Caco-2 (cell line): Measurements from ENCODE around the gene PRLR. TPM values are rescaled to one million over a fixed set of nuclear protein-coding genes. Genes with fewer than 3 reads are reported as not detected.

Source experiments
- BruUV-seq: library from RNA; stranded (reverse); fragments of 400-500 nt; replicated peaks from 2 replicates; lab custom pipeline; 2021; lab: Mats Ljungman, UMichigan
- CTCF ChIA-PET: fragments of 300-600 bp; sonication (Branson Sonifier 250); formaldehyde crosslinking; loops from one replicate; lab custom pipeline; 2022; ENCODE audit warnings: antibody characterized with exemption; lab: Charles Lee
- POLR2A ChIA-PET: fragments of 300-600 bp; sonication (Branson Sonifier 250); formaldehyde crosslinking; loops from one replicate; lab custom pipeline; 2022; ENCODE audit warnings: antibody characterized with exemption; lab: Charles Lee
- DNase-seq, 2 experiments: peaks; one replicate each; pipeline versions ENCODE4 v3.0.0 to v3.0.0-alpha.2; 2020 to 2022
- H3K27me3 ChIP-seq: replicated peaks from 2 replicates; pipeline ENCODE4 v1.6.0; 2011; ENCODE audit warnings: low read length; ENCODE audit not compliant: control insufficient read depth, insufficient read depth
- H3K36me3 ChIP-seq: 2 replicates; pipeline ENCODE4 v1.5.1; 2011; ENCODE audit warnings: low read length; ENCODE audit not compliant: control insufficient read depth, insufficient read depth
- H3K4me1 ChIP-seq: fragments of 250-450 bp; sonication (Bioruptor Pico); 2 replicates; pipeline ENCODE4 v1.5.1; 2020; ENCODE audit warnings: mild to moderate bottlenecking
- H3K4me3 ChIP-seq: 2 replicates; pipeline ENCODE4 v1.5.1; 2011; ENCODE audit warnings: low read depth, mild to moderate bottlenecking, control low read depth, low read length
- H3K9me3 ChIP-seq: fragments of 250-450 bp; sonication (Bioruptor Pico); 2 replicates; pipeline ENCODE4 v1.5.1; 2020; ENCODE audit warnings: mild to moderate bottlenecking, moderate library complexity
- H3K27ac Mint-ChIP-seq: one replicate; pipeline ENCODE4 v1.8.0; 2022; ENCODE audit warnings: mixed read lengths; ENCODE audit not compliant: unreplicated experiment
- H3K27me3 Mint-ChIP-seq: one replicate; pipeline ENCODE4 v1.8.0; 2022; ENCODE audit warnings: mixed read lengths; ENCODE audit not compliant: insufficient read depth, unreplicated experiment
- H3K36me3 Mint-ChIP-seq: one replicate; pipeline ENCODE4 v1.8.0; 2022; ENCODE audit warnings: mild to moderate bottlenecking, mixed read lengths; ENCODE audit not compliant: insufficient read depth, unreplicated experiment
- H3K4me1 Mint-ChIP-seq: one replicate; pipeline ENCODE4 v1.8.0; 2022; ENCODE audit warnings: low read depth, mixed read lengths; ENCODE audit not compliant: unreplicated experiment
- H3K4me3 Mint-ChIP-seq: one replicate; pipeline ENCODE4 v1.8.0; 2022; ENCODE audit warnings: mild to moderate bottlenecking, moderate library complexity, mixed read lengths; ENCODE audit not compliant: unreplicated experiment
- H3K9me3 Mint-ChIP-seq: one replicate; pipeline ENCODE4 v1.8.0; 2022; ENCODE audit warnings: mixed read lengths; ENCODE audit not compliant: unreplicated experiment
- intact Hi-C: fragments of 100-400 bp; cut with micrococcal nuclease; formaldehyde crosslinking; loops from one replicate; pipeline ENCODE4 v1.10.0; 2022; ENCODE audit not compliant: unreplicated experiment
- total RNA-seq: library from RNA; stranded (reverse); gene quantifications from 2 replicates; pipeline ENCODE4 v1.2.3, GENCODE V29; 2022
- TF ChIP-seq, protein P1 (sequence below), 2 experiments: fragments of 200-600 bp in 1 of 2; IDR thresholded peaks; 1 replicate in 1 of 2; 2 replicates in 1 of 2; pipeline versions ENCODE4 v1.5.1 to v1.8.0; 2011 to 2022; ENCODE audit warnings: antibody characterized with exemption in 1 of 2, control low read depth in 1 of 2, inconsistent platforms in 1 of 2, low read depth in 1 of 2, low read length in 1 of 2, mild to moderate bottlenecking in 1 of 2, moderate library complexity in 1 of 2; ENCODE audit not compliant: insufficient read depth in 1 of 2, severe bottlenecking in 1 of 2, unreplicated experiment in 1 of 2

PRLR gene
- total RNA-seq, 1 experiment from 2014 or later = 2.3 TPM

GRCh38 chr5:35197351-35197750, 32.9 kb downstream of the PRLR start:
- DNase-seq = no peak
- 0 out of 2 replicates have a peak, but pooled peaks cover 7% of the 10 kb centered on the region for H3K4me1 ChIP-seq
- H3K36me3 ChIP-seq = no peaks in the 10 kb centered on the region
- no peaks in the 10 kb centered on the region for H3K27me3 ChIP-seq
- Mint-ChIP-seq H3K4me1 (peaks cover 6% of the 10 kb centered on the region), H3K4me3 (no peak overlapping the region), H3K27me3 (peaks cover 2% of the 10 kb centered on the region), H3K27ac (no peak overlapping the region), H3K9me3 (no peaks in the 10 kb centered on the region), H3K36me3 (no peaks in the 10 kb centered on the region)
- H3K4me3 ChIP-seq = no peak overlapping the region
- TF ChIP-seq, protein P1, sequence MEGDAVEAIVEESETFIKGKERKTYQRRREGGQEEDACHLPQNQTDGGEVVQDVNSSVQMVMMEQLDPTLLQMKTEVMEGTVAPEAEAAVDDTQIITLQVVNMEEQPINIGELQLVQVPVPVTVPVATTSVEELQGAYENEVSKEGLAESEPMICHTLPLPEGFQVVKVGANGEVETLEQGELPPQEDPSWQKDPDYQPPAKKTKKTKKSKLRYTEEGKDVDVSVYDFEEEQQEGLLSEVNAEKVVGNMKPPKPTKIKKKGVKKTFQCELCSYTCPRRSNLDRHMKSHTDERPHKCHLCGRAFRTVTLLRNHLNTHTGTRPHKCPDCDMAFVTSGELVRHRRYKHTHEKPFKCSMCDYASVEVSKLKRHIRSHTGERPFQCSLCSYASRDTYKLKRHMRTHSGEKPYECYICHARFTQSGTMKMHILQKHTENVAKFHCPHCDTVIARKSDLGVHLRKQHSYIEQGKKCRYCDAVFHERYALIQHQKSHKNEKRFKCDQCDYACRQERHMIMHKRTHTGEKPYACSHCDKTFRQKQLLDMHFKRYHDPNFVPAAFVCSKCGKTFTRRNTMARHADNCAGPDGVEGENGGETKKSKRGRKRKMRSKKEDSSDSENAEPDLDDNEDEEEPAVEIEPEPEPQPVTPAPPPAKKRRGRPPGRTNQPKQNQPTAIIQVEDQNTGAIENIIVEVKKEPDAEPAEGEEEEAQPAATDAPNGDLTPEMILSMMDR (IDR thresholded peaks at IDR 0.05; ENCODE audit: insufficient read depth in 1 of 2, low read depth in 1 of 2, low read length in 1 of 2, severe bottlenecking in 1 of 2, unreplicated experiment in 1 of 2) = no peak
- no TSS peak for BruUV-seq
- H3K9me3 ChIP-seq = no peaks in the 10 kb centered on the region
- ChIA-PET CTCF (no interaction called here), POLR2A (no interaction called here)
- intact Hi-C loops = no loop called here

DNA sequence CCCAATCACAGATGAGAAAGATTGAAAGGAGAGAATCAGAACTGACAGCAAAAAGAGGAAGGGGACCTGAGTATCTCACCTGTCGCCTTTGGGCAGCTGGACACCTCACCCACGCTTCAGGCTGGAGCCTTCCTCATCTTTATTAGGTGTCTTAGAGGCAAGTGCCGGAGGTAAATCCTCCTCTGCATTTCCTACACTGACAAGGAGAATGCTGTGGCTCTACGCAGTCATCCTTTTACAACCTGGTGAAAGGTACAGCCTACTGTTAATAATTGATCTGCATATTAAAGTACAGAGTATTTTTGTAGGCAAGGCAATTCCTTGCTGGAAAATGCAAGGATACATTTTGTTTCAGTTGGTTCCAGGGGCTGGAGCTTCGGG, 34.8 kb downstream of the PRLR start:
- no TSS peak for BruUV-seq

GRCh38 chr5:35194635-35195471, 35.4 kb downstream of the PRLR start:
- Histone ChIP-seq H3K9me3 (no peaks in the 10 kb centered on the region), H3K4me1 (0 out of 2 replicates have a peak, but pooled peaks cover 7% of the 10 kb centered on the region), H3K27me3 (no peaks in the 10 kb centered on the region), H3K36me3 (no peaks in the 10 kb centered on the region), H3K4me3 (no peak overlapping the region)
- Mint-ChIP-seq H3K9me3 (no peaks in the 10 kb centered on the region), H3K36me3 (no peaks in the 10 kb centered on the region), H3K27me3 (no peaks in the 10 kb centered on the region), H3K4me3 (no peak overlapping the region), H3K27ac (no peak overlapping the region), H3K4me1 (peaks cover 6% of the 10 kb centered on the region)
- peak in 1 of 2 experiments; percentile 46 for DNase-seq
- CTCF ChIA-PET = no interaction called here
- TF ChIP-seq, protein P1 (IDR thresholded peaks at IDR 0.05; ENCODE audit: insufficient read depth in 1 of 2, low read depth in 1 of 2, low read length in 1 of 2, severe bottlenecking in 1 of 2, unreplicated experiment in 1 of 2) = no peak
- BruUV-seq = no TSS peak
- intact Hi-C loops = no loop called here
- POLR2A ChIA-PET = no interaction called here

More for the DNA sequence above, 34.8 kb downstream of the PRLR start:
- Mint-ChIP-seq H3K36me3 (no peaks in the 10 kb centered on the region), H3K4me3 (no peak overlapping the region), H3K9me3 (no peaks in the 10 kb centered on the region), H3K27me3 (no peaks in the 10 kb centered on the region), H3K27ac (no peak overlapping the region), H3K4me1 (peaks cover 6% of the 10 kb centered on the region)
- Histone ChIP-seq H3K4me1 (0 out of 2 replicates have a peak, but pooled peaks cover 7% of the 10 kb centered on the region), H3K36me3 (no peaks in the 10 kb centered on the region), H3K4me3 (no peak overlapping the region), H3K27me3 (no peaks in the 10 kb centered on the region), H3K9me3 (no peaks in the 10 kb centered on the region)
- DNase-seq = no peak
- ChIA-PET CTCF (no interaction called here), POLR2A (no interaction called here)
- intact Hi-C loops = no loop called here
- TF ChIP-seq, protein P1 (IDR thresholded peaks at IDR 0.05; ENCODE audit: insufficient read depth in 1 of 2, low read depth in 1 of 2, low read length in 1 of 2, severe bottlenecking in 1 of 2, unreplicated experiment in 1 of 2) = no peak
